Endometrium (tissue), 2 donors: ENCODE data around the gene COL13A1.

Source experiments
- FAIRE-seq: peaks from 2 replicates; lab custom pipeline; 2012; peaks lifted over from hg19 to GRCh38; lab: Jason Lieb, UNC
- donor health status: control.
- donor health status: control.

COL13A1 gene

DNA sequence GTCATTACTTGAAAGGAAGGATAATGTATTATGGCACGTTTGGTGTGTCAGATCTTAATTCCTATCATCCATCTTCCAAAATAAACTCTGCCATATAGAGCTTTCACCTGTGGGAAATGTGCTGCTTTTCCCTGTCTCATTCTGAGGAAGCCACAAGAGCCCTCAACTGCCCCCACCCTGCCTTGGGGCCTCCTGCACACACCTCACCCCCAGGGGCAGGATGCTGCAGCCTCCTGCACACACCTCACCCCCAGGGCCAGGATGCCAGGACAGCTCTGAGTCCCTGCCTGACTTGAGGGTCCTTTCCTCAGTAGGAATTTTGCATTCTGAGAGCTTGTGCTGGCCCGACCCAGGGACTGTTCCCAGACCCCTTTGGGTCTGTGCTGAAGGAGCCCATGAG is 67.1 kb downstream of the COL13A1 start:
- FAIRE-seq: no peak

DNA sequence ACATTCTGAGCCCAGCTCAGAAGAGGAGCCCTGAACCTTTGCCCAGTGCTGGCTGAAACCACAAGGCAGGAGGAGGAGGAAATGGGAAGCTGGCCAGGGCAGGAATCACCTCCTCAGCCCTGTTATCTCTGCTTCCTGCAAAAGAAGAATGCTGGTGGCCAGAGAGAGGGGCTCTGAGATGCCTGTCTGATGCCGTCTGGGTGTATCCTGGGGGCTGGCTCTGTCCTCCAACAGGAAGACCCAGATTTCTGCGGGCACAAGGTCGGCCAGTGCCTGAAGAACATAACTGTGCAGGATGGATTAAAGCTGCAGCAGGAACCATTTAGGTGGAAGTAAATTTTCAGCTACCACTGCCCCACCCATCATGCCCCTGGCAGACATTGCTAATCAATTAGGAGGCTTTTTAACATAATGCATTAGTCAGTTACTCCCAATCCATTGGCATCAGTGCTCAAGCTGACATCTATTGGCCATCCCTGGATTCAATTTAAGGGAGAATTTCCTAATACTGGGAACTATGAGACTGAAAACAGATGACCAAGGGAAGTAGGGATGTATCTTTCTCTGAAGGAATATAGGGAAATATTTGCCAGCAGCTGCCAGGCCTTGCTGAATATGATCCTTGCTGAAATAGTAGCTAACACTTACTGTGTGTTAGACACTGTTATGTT is 67.7 kb downstream of the COL13A1 start:
- no peak for FAIRE-seq

DNA sequence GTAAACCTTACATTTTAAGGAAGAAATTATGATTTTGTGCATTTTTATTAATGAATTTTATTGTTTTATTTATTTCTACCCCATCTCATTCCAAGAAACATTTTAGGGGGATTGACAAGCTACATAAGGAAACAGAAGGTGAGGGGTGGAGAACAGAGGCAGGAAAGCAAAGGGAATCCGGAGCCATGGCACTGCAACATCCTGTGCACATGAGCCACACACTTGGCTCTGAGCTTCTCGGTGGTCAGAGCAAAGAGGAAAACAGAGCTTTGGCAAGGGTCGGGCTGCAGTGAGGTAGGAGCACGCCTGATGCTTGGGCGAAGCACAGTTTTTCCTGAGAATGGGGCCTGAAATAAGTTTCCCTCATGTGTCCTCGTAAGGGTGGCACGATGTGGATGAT is 68.9 kb downstream of the COL13A1 start:
- FAIRE-seq: no peak

DNA sequence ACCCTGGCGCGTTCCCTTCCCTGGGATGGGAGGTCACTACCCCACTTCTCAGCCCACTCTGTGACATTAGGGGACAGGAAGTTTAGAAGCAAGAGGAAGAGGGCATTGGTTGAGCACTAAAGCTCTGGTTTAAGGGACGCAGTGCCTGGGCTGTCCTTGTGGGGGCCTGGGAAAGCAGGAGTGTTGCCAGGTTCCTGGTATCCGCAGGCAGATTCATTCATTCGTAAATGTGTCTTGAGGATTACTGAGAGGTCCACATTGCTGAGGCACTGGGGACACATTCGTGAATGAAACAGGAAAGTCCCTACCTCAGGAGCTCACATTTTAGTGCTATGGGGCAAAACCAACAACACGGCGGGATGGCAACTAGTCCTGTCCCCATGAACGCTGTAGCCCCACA is 69.4 kb downstream of the COL13A1 start:
- no peak for FAIRE-seq

DNA sequence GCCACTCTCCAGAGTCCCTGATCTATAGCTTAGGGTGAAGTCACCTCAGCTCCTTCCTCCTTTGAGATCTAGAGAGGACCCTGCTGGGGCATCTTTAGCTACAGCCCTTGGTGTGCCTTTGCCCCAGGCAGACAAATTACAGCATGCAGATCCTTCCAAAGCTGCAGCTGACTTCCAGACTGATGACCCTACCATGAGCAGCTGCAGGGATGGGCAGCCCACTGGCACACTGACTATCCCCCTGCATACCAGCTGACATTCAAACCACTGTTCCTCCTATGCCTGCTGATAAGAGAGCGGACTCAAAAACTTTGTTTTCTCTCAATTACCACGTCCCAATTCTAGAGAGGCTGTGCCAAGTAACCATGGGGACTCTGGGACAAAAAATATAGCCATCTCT is 70.6 kb downstream of the COL13A1 start:
- no peak for FAIRE-seq

DNA sequence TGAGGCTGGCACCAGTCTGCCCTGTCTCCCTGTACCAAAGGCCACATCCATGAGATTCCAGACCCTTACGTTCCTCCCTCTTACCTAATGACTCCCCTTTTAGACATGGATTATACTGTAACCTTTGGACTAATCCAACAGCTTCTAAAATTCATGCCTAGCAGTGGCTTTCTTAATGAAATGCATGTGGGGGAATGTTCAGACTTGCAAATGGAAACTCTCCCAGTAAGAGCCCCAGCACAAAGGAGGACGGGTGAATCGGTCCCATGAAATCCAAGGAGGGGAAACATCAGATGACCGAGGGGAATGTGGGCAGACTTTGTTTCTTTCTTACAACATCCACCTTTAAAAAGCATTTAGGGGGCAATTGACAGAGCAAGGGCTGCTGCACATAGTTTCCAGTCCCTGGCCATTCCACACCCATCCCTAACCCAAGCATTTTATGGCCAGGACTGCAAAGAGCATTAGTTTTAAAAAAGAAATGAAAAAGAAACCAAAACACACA is 71.5 kb downstream of the COL13A1 start:
- no peak for FAIRE-seq

DNA sequence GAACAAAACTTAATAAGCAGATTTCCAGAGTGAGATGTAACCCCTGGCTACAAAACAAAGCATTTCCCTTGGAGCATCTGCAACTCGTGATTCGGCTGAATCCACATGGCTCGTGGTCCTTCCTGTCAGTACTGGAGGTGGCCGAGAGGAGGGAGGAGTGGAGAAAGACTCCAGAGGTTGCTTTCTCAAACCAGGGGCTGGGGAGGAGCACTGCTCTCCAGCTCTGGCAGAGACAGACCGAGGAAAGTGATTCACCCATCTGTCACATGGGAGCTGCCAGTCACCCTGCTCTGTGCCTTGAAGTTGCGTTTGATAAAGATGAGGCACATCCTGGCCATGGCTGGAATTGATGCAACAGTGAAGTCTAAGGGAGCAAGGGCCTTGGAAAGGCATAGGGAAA is 72.7 kb downstream of the COL13A1 start:
- FAIRE-seq: no peak

DNA sequence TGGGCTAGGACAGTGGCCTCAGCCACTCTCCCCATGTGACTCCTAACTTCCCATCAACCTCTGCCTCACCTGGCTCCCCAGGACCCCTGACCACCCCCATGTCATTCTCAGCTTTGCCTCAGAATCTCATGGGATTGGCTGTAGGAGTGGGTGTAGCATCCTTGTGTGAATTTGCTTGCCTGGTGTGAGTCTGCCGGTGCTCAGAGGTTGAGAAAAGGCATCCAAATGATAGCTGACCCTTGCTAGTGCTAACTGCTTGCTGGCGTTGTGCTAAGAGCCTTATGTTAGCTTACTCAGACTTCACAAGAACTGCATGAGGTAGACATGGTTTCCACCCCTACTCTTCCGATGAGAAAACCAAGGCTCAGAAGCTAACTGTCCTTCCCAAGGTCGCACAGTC is 74.2 kb downstream of the COL13A1 start:
- no peak for FAIRE-seq

DNA sequence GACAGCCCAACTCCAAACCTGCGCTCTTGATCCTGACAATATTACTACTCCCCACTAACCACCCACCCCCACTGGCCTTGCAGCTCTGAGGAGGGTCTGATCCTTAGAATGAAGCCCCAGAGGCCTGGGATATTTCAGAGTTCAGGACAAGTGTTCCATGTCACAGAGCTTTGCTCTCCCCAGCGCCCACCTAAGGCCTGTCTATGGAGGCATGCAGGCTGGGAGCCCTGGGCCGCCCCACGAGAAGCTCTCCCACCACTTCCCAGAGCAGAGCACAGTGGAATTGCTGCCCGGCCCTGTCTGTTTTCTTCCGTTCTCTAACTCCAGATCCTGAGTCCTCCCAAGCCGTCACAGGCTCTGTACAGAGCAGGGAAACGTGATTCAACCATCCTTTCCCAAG is 74.6 kb downstream of the COL13A1 start:
- FAIRE-seq: no peak

DNA sequence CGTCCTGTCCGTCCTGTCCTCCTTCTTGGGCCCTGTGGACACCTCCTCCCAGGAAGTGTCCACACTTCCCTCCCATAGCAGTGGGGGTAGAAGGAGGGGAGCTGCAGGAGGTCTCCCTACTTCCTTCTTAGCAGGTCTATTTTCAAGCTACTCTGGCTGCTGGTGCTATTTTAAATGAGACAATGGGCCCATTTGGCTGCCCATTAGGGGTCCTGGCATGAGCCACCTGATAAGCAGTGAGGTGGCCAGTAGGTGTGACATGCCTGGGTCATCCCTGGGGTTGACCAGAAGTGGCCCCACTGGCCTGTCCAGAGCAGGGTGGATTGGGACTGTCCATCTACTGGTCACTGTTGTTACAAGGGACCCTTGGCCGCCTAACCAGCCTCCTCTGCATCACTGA is 75.2 kb downstream of the COL13A1 start:
- no peak for FAIRE-seq

DNA sequence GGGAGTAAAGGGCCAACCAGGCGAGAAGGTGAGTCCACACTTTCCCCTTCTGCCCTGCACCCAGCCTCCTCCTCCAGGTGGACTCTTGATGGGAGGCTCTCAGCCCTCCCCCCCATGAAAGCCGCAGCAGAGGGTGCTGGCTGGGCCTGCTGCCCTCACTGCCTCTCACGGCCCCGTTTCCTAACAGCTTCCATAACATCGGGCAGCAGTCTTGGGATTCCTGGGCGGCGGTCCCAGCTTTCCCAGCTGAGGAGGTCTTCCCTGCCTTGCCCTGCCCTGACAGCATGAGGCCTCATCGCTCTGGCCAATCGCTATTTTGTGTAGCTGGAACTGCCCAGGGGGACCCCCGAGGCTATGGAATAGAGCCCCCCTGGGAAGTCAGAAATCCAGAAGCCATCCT is 76.3 kb downstream of the COL13A1 start:
- no peak for FAIRE-seq

DNA sequence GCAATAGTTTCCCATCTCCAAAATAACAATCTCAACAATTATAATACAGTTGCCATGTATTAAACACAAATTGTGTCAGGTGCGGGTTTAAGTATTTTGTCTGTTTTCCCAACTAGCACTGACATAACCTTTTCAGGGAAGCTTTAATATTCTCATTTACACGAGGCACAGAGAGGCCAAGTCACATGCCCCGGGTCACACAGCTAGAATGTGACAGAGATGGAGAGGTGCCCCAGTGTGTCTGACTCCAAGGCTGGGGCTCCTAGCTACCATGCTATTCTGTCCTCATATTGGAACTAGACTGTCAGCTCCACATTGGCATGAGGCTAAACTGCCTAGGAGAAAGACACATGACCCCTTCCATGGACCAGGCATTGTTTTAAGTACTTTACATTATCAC is 77.2 kb downstream of the COL13A1 start:
- FAIRE-seq: no peak

DNA sequence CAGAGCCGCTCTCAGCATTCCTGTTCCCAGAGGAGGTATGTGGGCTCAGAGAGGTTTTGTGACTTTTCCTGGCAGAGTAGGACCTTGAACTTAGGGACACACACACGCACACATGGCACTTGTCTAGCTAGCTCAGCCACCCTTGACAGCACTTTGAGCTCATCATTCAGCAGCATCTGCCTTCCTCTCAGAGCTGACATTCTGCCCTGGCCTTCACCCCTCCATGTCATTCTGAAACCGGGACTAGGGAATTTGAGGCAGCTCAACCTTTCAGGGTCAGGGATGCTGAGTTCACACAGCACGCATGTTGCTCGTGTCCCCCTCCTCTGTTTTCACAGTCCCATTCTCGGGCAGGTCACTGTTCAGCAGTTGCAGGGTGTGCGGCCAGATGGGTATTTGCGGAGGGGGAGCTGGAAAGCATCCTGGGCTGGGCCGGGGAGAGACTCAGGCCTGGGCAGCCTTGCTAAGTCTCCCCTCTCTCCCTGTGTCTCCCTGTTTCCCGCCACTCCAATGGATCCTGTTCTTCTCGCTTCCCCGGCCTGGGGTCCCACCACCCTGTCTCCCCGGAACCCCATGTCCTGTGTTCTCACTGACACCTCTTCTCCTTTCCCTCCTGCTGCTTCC is 78.0 kb downstream of the COL13A1 start:
- no peak for FAIRE-seq

DNA sequence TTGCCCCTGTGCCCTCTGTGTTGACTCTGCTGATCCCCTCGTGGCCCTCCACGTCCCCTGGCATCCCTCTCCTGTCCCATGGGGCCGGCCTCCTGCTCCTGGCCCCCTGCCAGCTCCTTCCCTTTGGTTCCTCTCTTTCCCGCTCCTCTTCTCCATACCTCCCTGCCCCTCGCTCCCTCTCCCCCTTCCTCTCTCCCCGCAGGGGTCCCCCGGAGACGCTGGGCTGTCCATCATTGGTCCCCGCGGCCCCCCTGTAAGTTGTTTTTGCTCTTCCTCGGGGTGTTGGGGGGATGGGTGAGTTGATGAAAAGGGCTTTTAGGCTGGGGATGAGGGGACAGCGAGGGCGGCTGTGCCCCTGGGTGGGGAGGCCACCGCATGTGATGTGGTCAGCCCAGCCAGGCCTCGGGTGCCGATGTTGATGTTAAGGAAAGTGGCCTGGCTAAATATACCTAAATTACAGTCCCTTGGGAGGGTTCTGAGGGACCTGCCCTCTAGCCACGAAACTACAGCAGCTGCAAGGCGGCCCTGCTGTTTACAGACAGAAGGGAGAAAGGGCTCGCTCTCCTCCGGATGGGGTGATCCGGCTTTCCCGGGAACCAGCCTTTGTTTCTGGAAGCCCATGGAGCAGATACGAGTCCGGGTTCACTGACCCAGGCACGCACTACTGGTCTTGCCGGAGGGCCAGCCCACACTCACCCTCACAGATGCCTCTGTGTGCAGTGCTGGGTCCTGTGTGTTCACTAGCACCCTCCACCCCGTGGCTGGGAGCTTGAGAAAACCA is 78.8 kb downstream of the COL13A1 start:
- no peak for FAIRE-seq

DNA sequence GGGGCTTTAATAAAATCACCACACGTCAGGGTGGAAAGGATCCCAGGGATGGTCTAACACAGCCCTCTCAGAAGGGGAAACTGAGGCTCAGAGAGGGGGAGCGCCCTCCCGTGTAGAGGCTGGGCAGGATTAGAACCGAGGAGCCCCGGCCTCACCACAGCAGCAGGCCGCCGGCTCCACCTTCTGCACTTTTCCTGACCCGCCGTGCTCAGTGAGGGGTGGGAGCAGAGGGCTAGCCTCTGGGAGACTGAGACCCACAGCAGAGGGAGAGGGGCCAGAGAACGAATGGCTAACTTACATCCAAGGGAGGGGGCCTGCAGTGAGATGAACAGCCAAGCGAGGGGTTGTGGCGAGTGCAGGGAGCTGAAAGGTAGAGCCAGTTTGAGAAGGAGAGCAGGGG is 79.5 kb downstream of the COL13A1 start:
- FAIRE-seq: no peak

DNA sequence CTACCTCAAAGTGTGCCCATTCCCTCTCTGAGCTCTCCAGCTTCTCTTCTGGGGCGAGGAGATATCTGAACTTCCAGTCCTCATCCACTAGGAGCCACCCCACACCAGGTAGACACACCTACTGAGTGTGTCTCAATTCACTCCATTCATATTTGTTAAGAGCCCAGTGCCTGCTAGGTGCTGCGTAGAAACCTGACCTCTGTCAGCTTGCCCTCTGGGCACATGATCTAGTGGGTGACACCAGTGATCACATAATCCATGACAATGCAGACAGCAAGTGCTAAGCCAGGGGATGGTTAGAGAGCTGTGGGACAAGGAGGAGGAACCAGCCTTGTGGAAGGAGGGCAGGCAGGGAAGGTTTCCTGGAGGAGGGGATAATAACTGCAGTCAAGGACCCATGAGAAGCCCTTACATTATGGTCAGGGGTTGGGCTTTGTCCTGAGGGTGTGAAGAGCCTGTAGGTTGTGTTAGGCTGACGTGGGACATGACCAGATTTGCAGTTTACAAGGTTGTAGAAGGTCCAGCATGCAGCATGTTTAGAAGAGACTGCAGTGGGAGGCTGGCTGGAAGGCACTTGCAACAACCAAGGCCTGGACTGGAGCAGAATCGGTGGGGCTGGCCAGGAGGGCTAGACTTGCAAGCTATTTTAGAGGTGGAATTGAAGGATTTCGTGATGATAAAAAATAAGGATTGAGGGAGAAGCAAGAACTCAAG is 81.8 kb downstream of the COL13A1 start:
- FAIRE-seq: no peak

DNA sequence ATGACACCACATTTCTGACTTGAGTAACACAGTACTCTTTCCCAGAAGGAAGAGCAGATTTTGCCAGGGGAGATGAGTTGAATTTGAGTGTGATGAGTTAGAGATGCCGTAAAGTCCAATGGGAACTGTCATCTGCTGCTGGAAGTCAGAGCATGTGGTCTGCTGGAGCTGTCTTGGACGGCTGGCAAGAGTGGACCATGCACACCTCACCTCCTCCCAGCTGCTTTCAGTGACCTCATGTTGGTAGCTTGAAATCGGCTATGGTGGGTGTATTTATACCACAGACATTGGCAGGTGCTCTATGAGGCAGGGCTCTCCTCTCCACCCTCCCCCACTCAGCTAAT is 82.3 kb downstream of the COL13A1 start:
- no peak for FAIRE-seq

DNA sequence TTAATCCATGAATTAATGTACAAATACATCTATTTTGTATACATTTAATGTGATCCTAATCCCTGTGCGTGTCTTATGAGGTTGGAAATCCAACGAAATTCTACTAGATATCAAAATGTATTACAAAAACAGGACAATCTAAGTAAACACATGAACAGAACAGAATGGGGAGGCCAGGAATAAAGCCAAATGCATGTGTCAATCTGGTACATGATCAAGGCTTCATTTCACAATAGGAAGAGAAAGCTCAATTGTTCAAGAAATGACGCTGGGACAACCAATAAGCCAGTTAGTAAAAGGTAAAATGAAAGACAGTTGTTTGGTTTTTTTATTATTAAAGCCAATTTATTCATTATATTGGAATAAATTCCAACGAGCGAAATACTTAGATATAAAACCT is 83.0 kb downstream of the COL13A1 start:
- no peak for FAIRE-seq

DNA sequence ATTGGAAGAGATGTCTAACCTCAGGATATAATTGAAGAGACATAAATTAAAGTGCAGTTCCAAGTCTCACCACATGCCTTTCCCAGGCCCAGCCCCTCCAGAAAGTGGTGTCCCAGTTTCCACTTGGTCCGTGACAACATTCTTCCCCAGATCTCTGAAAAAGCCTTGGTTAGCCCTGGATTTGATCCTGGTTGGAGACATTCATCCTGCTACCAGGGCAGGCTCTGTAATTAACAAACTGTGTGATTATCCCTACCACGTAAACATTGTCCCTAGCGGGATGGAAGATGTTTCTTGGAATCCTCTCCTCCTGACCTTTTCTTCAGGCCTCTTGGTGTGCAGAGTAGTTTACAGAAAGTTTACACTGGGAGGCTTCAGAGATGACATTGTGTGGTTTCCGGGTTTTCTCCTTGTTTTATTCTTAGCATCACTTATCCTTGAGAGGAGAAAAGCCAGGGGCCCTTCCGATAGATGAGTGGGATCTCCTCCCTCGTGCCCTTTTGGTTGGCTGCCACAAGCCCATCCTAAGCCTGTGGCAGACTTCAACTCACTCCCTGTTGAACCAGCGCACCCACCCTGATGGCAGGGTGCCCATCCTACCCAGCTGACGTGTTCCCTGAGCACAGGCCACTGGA is 83.8 kb downstream of the COL13A1 start:
- no peak for FAIRE-seq

DNA sequence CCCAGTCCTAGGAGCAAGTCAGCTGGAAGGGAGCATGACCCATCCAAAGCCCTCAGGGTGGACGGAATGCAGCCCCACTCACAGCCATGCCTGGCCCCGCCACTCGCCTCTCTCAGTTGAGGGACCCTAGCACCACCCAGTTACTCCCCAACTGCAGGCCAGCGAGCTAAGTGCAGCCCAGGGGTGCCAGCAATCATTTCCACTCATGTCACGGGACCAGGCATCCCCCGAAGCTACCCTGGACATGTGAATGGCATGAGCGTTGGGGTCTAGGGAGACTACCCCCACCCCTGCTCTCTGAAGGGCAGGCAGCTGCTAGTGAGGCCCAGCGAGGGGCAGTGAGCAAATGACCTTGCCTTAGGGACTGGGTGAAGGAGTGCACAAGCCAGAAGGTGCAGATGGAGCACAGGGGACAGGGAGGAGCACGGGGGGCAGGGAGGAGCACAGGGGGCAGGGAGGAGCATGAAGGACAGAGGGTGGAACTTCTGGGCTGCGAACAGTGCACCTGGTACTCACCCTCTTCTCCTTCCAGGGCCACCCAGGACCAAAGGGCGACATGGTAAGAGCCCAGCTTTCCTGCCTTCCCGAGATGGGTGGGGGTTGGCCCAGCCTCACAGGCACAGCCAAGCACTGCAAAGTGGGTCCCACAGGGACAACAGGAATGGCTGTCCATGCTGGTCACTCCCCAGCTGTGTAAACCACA is 87.3 kb downstream of the COL13A1 start:
- FAIRE-seq: no peak

DNA sequence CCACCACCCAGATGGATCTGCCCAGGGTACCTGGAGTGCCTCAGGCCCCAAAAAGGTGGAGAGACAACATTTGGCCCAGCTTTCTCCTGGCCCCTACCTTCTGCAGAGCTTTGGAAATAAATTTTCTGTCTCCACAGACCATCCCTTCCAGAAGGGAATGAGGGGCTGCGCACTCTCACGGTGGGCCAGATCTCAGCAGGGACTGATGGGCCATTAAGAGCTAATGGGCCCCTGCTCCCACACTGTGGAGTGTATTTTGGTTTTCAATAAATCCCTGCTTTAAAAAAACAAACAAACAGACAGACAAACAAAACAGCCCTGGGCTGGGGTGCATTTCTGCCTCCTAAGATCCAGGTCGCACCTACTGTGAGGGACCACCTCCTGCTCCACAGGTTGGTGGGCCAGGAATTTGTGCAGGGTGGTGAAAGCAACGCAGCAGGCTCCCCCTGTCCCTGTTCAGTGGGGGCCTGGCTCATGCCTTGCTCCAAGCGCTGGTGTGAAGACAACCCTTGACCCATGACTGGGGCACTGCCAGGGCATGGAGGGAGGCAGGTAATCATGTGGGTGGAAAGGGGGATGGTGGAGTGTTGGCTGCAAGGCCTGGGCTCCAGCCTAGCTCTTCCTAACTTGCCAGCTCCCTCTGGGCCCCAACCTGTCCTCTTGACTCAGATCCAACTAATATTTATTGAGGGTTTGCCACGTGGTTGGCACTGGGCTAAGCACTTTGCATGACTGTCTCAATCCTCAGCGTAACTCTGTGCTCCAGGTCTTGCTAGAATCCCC is 88.5 kb downstream of the COL13A1 start:
- FAIRE-seq: no peak
